Endothelial cell of umbilical vein (primary cell): ENCODE results near the gene MAML1. TPM values are rescaled to one million over a fixed set of nuclear protein-coding genes. Genes with fewer than 3 reads are reported as not detected.

Source experiments
- BruUV-seq: library from RNA; stranded (reverse); fragments of 400-500 nt; replicated peaks from 2 replicates; lab custom pipeline; 2021; lab: Mats Ljungman, UMichigan
- CTCF ChIA-PET: fragments of 300-600, 350-600 bp; sonication (Branson Sonifier 250); formaldehyde crosslinking; loops from one replicate; lab custom pipeline; 2021; ENCODE audit warnings: antibody characterized with exemption, inconsistent platforms; lab: Charles Lee
- POLR2A ChIA-PET: fragments of 300-600, 350-600 bp; sonication (Branson Sonifier 250); formaldehyde crosslinking; loops from one replicate; lab custom pipeline; 2021; ENCODE audit warnings: antibody characterized with exemption, inconsistent platforms; lab: Charles Lee
- DNase-seq: peaks from one replicate; pipeline ENCODE4 v3.0.0-alpha.2; 2011; ENCODE audit warnings: low read depth, low spot score
- FAIRE-seq: peaks from 2 replicates; lab custom pipeline; 2011; peaks lifted over from hg19 to GRCh38; lab: Jason Lieb, UNC
- H2AFZ ChIP-seq: 2 replicates; pipeline ENCODE4 v1.6.0; 2012; ENCODE audit warnings: low read depth, low read length, control low read depth, inconsistent platforms
- H3K27ac ChIP-seq: 2 replicates; pipeline ENCODE4 v1.5.1; 2011; ENCODE audit warnings: low read depth, mild to moderate bottlenecking, control low read depth, low read length, moderate library complexity; ENCODE audit not compliant: insufficient read depth
- H3K27me3 ChIP-seq, 2 experiments: 2 replicates each; pipeline versions ENCODE4 v1.6.0 to v1.6.1; 2011; ENCODE audit warnings: low read length in 2 of 2, mixed read lengths in 1 of 2; ENCODE audit not compliant: control insufficient read depth in 2 of 2, insufficient read depth in 2 of 2
- H3K36me3 ChIP-seq, 2 experiments: 2 replicates in 1 of 2; 3 replicates in 1 of 2; pipeline ENCODE4 v1.5.1; 2011; ENCODE audit warnings: low read length in 2 of 2, mild to moderate bottlenecking in 1 of 2, moderate library complexity in 1 of 2; ENCODE audit not compliant: control insufficient read depth in 2 of 2, insufficient read depth in 2 of 2; ENCODE audit errors: extremely low read depth in 1 of 2
- H3K4me1 ChIP-seq: 3 replicates; pipeline ENCODE4 v1.5.1; 2011; ENCODE audit warnings: mild to moderate bottlenecking, low read length; ENCODE audit not compliant: control insufficient read depth, insufficient read depth; ENCODE audit errors: extremely low read depth
- H3K4me2 ChIP-seq: 2 replicates; pipeline ENCODE4 v1.6.1; 2011; ENCODE audit warnings: low read length, control low read depth, mixed read lengths; ENCODE audit not compliant: insufficient read depth
- H3K4me3 ChIP-seq, 3 experiments: fragments of 200-600 bp in 1 of 3; sonication (generic), shearing (Covaris generic) in 1 of 3; replicated peaks in 1 of 3; 2 replicates each; pipeline ENCODE4 v1.5.1; 2011 to 2016; ENCODE audit warnings: control low read depth in 3 of 3, low read length in 3 of 3, mild to moderate bottlenecking in 2 of 3, inconsistent platforms in 1 of 3, low read depth in 1 of 3, moderate library complexity in 1 of 3; ENCODE audit not compliant: insufficient read depth in 1 of 3
- H3K79me2 ChIP-seq: 2 replicates; pipeline ENCODE4 v1.6.0; 2012; ENCODE audit warnings: low read length, inconsistent platforms; ENCODE audit not compliant: control insufficient read depth, insufficient read depth
- H3K9ac ChIP-seq: replicated peaks from 2 replicates; pipeline ENCODE3; 2011; ENCODE audit warnings: low read length, control low read depth; ENCODE audit not compliant: insufficient read depth; ENCODE audit errors: extremely low read depth
- H3K9me1 ChIP-seq: replicated peaks from 3 replicates; pipeline ENCODE4 v1.6.0; 2011; ENCODE audit warnings: mild to moderate bottlenecking, low read length; ENCODE audit not compliant: control insufficient read depth, insufficient read depth; ENCODE audit errors: extremely low read depth
- H3K9me3 ChIP-seq: replicated peaks from 2 replicates; pipeline ENCODE4 v1.5.1; 2012; ENCODE audit warnings: low read length, inconsistent platforms; ENCODE audit not compliant: control insufficient read depth, insufficient read depth
- H4K20me1 ChIP-seq: replicated peaks from 2 replicates; pipeline ENCODE3; 2011; ENCODE audit warnings: mild to moderate bottlenecking, low read length; ENCODE audit not compliant: control insufficient read depth, insufficient read depth; ENCODE audit errors: extremely low read depth
- CTCF ChIP-seq, 2 donors: IDR thresholded peaks; 1 replicate in 1 of 2; 2 replicates in 1 of 2; pipeline ENCODE4 v1.5.1; 2011; ENCODE audit warnings: low read length in 2 of 2, mild to moderate bottlenecking in 2 of 2, moderate library complexity in 2 of 2, control low read depth in 1 of 2, inconsistent platforms in 1 of 2, low read depth in 1 of 2; ENCODE audit not compliant: insufficient read depth in 1 of 2; ENCODE audit errors: extremely low read depth in 1 of 2
- EZH2 ChIP-seq: IDR thresholded peaks from 2 replicates; pipeline ENCODE4 v1.6.1; 2012; ENCODE audit warnings: borderline replicate concordance, low read depth, mild to moderate bottlenecking, moderate library complexity, low read length, inconsistent platforms; ENCODE audit not compliant: severe bottlenecking
- FOS ChIP-seq: IDR thresholded peaks from 2 replicates; pipeline ENCODE4 v1.6.1; 2011; ENCODE audit warnings: mild to moderate bottlenecking, low read length, moderate library complexity, borderline replicate concordance; ENCODE audit not compliant: insufficient read depth
- GATA2 ChIP-seq: IDR thresholded peaks from 2 replicates; pipeline ENCODE4 v1.7.0; 2011; ENCODE audit warnings: low read depth, mild to moderate bottlenecking, moderate library complexity, mixed read lengths, low read length; ENCODE audit not compliant: insufficient read length, insufficient read depth
- JUN ChIP-seq: IDR thresholded peaks from 2 replicates; pipeline ENCODE4 v1.6.1; 2011; ENCODE audit warnings: borderline replicate concordance, low read depth; ENCODE audit not compliant: insufficient read length, insufficient read depth
- MAX ChIP-seq: IDR thresholded peaks from 2 replicates; pipeline ENCODE4 v1.6.1; 2011; ENCODE audit not compliant: insufficient read depth, insufficient read length
- MYC ChIP-seq: IDR thresholded peaks from one replicate; pipeline ENCODE4 v1.6.1; 2011; ENCODE audit warnings: mild to moderate bottlenecking, low read depth, low read length
- POLR2A ChIP-seq: IDR thresholded peaks from 2 replicates; pipeline ENCODE4 v1.6.1; 2012; ENCODE audit warnings: low read depth, mild to moderate bottlenecking, control low read depth, low read length
- POLR2AphosphoS5 ChIP-seq: IDR thresholded peaks from 2 replicates; pipeline ENCODE4 v1.6.1; 2012; ENCODE audit warnings: low read depth, mild to moderate bottlenecking, control low read depth, low read length, moderate library complexity; ENCODE audit not compliant: insufficient read depth
- dilution Hi-C: fragments of 300-500 bp; cut with MboI; formaldehyde crosslinking; loops from one replicate; pipeline ENCODE4 v1.15.0; 2019; ENCODE audit warnings: low sequenced_read_pairs; ENCODE audit not compliant: extremely low pct_ligation_motif_present
- intact Hi-C: fragments of 100-400 bp; cut with micrococcal nuclease; formaldehyde crosslinking; loops from one replicate; pipeline ENCODE4 v1.10.0; 2022
- polyA plus RNA-seq, 4 experiments: library from polyadenylated mRNA; depleted of rRNA in 3 of 4; stranded (reverse) in 3 of 4; unstranded in 1 of 4; fragments of >200 nt; gene quantifications; 2 replicates each; pipeline versions ENCODE4 v1.2.1 to v1.2.3, GENCODE V29; 2011 to 2012; ENCODE audit warnings: missing spikeins in 1 of 4
- total RNA-seq: library from RNA; stranded (reverse); gene quantifications from 2 replicates; pipeline ENCODE4 v1.2.3, GENCODE V29; 2021

MAML1 gene
- total and polyA plus RNA-seq, 2 donors (not counting 3 experiments of a cell fraction or from before 2014, with no cell fraction given): 12.4 to 29.0 TPM

- dilution Hi-C loops: no loop called here
- ChIA-PET CTCF (interaction anchor here (0.8 to 7.1 kb wide), 29 partner anchors 7 to 447 kb away, joined by 3 to 103 read pairs (median 5); partner anchors contain the start of genes LTC4S, MAML1 and SQSTM1), POLR2A (interaction anchor here (0.5 to 1.4 kb wide), 4 partner anchors 9 to 139 kb away, joined by 3 to 5 read pairs (median 4); partner anchors contain the start of genes HNRNPH1 and SQSTM1)
- peaks cover 52% of the 10 kb centered on the region for H3K4me1 ChIP-seq
- H3K9me3 ChIP-seq: no peaks in the 10 kb centered on the region
- no TSS peak for BruUV-seq
- H2AFZ ChIP-seq: no peak overlapping the region
- H3K79me2 ChIP-seq: peaks cover 52% of the 10 kb centered on the region
- no peak overlapping the region for H3K4me2 ChIP-seq
- no peak overlapping the region for H3K4me3 ChIP-seq
- no peak overlapping the region for H3K9ac ChIP-seq
- no peaks in the 10 kb centered on the region for H3K9me1 ChIP-seq
- no peaks in the 10 kb centered on the region for H3K36me3 ChIP-seq
- no peaks in the 10 kb centered on the region for H3K27me3 ChIP-seq
- no peak for DNase-seq
- peaks cover 2% of the 10 kb centered on the region for H4K20me1 ChIP-seq
- no peak overlapping the region for H3K27ac ChIP-seq
- FAIRE-seq: no peak
- intact Hi-C loops: loop anchor here (2.0 kb wide), 1 partner anchor 329 kb away; no protein-coding TSS in a partner anchor
- TF ChIP-seq MAX: no peak
- TF ChIP-seq EZH2: no peak
- no peak for TF ChIP-seq GATA2
- TF ChIP-seq JUN: no peak
- no peak for TF ChIP-seq MYC
- no peak for TF ChIP-seq CTCF (IDR thresholded peaks at IDR 0.05; ENCODE audit: extremely low read depth in 1 of 2, insufficient read depth in 1 of 2, low read depth in 1 of 2, low read length in 2 of 2)
- no peak for TF ChIP-seq POLR2AphosphoS5
- TF ChIP-seq FOS: no peak
- no peak for TF ChIP-seq POLR2A
Observed at GRCh38 chr5:179762079-179762780, 29.6 kb downstream of the MAML1 start.
